GM06990 (cell line): ENCODE measurements around the gene MS4A18.

ENCODE experiments used
- DNase-seq: peaks from one replicate; pipeline ENCODE4 v3.0.0-alpha.2; 2011; ENCODE audit not compliant: insufficient read length; ENCODE audit errors: extremely low read depth
- H3K27me3 ChIP-seq: replicated peaks from 2 replicates; pipeline ENCODE4 v1.6.0; 2011; ENCODE audit warnings: low read length; ENCODE audit not compliant: control insufficient read depth, insufficient read depth
- H3K36me3 ChIP-seq: 2 replicates; pipeline ENCODE4 v1.5.1; 2011; ENCODE audit warnings: low read length; ENCODE audit not compliant: control insufficient read depth, insufficient read depth
- H3K4me3 ChIP-seq: replicated peaks from 2 replicates; pipeline ENCODE4 v1.5.1; 2011; ENCODE audit warnings: low read depth, mild to moderate bottlenecking, control low read depth, low read length
- CTCF ChIP-seq: IDR thresholded peaks from 2 replicates; pipeline ENCODE4 v1.5.1; 2011; ENCODE audit warnings: low read length, control low read depth, mild to moderate bottlenecking, inconsistent platforms; ENCODE audit not compliant: insufficient read depth, poor library complexity, severe bottlenecking

MS4A18 gene

GRCh38 chr11:60699936-60700335 lies 24.6 kb upstream of the MS4A18 start:
- H3K27me3 ChIP-seq, result no peaks in the 10 kb centered on the region
- H3K4me3 ChIP-seq, result no peak overlapping the region
- no peak for DNase-seq
- H3K36me3 ChIP-seq, result no peaks in the 10 kb centered on the region
- TF ChIP-seq CTCF, result no peak

GRCh38 chr11:60700689-60701468 lies 23.6 kb upstream of the MS4A18 start:
- peak; percentile 61 for TF ChIP-seq CTCF
- H3K36me3 ChIP-seq, result no peaks in the 10 kb centered on the region

GRCh38 chr11:60701469-60701818 lies 23.1 kb upstream of the MS4A18 start:
- no peaks in the 10 kb centered on the region for H3K36me3 ChIP-seq
- no peak for TF ChIP-seq CTCF
- H3K4me3 ChIP-seq, result no peak overlapping the region
- DNase-seq, result no peak
- H3K27me3 ChIP-seq, result no peaks in the 10 kb centered on the region

More at GRCh38 chr11:60700689-60701468, 23.6 kb upstream of the MS4A18 start:
- no peak for DNase-seq
- no peak overlapping the region for H3K4me3 ChIP-seq
- no peaks in the 10 kb centered on the region for H3K27me3 ChIP-seq

- Histone ChIP-seq H3K27me3 (no peaks in the 10 kb centered on the region), H3K4me3 (no peak overlapping the region), H3K36me3 (no peaks in the 10 kb centered on the region)
- DNase-seq, result no peak
- no peak for TF ChIP-seq CTCF
These were observed 21.1 kb upstream of the MS4A18 start for GRCh38 chr11:60703374-60703773.

GRCh38 chr11:60705895-60706294 lies 18.6 kb upstream of the MS4A18 start:
- no peak overlapping the region for H3K4me3 ChIP-seq
- H3K27me3 ChIP-seq, result no peaks in the 10 kb centered on the region
- no peaks in the 10 kb centered on the region for H3K36me3 ChIP-seq
- no peak for TF ChIP-seq CTCF
- DNase-seq, result no peak

- DNase-seq, result no peak
- no peaks in the 10 kb centered on the region for H3K27me3 ChIP-seq
These were observed 17.6 kb upstream of the MS4A18 start for GRCh38 chr11:60706931-60707330.

More at GRCh38 chr11:60706931-60707330, 17.6 kb upstream of the MS4A18 start:
- no peak for TF ChIP-seq CTCF
- no peak overlapping the region for H3K4me3 ChIP-seq
- H3K36me3 ChIP-seq, result no peaks in the 10 kb centered on the region
